ENCODE results near the gene MZT1. TPM values are rescaled to one million over a fixed set of nuclear protein-coding genes. Genes with fewer than 3 reads are reported as not detected.
A peak's percentile ranks its signal among the peaks of the same experiment; 100 is the strongest.

MZT1 gene
- total and polyA plus RNA-seq, 2 donors (not counting 3 experiments of a cell fraction or from before 2014, with no cell fraction given) = 6.3 to 19.4 TPM

DNA sequence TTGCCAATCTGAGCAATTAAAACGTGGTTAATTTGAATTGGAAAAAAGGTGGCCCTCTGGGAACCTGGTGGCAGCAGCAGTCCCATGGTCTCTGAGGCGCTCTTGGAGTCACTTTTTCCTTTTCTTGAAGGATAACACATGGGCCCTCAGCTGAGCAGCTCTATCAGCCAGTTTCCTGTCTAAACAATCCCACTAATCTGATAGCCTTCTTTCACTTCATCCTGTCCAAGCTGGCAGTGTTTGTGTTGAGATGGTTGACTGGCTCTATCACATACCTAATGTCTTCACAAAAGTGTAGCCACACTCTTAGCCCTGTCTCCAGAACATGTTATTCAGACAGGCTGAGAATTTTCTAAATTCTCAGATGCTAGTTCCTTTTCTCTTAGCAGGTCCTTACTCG is 10.7 kb downstream of the MZT1 start:
- Histone ChIP-seq H3K27ac (ENCODE audit: insufficient read depth, low read depth, low read length) (peak overlapping the region; percentile 37), H3K27me3 (ENCODE audit: control insufficient read depth in 2 of 2, insufficient read depth in 2 of 2, low read length in 2 of 2) (no peaks in the 10 kb centered on the region), H3K4me2 (ENCODE audit: insufficient read depth, low read length) (no peak overlapping the region), H3K79me2 (ENCODE audit: control insufficient read depth, insufficient read depth, low read length) (peaks cover 79% of the 10 kb centered on the region), H4K20me1 (replicated peaks; ENCODE audit: control insufficient read depth, extremely low read depth, insufficient read depth, low read length) (no peaks in the 10 kb centered on the region), H3K9me3 (replicated peaks; ENCODE audit: control insufficient read depth, insufficient read depth, low read length) (no peaks in the 10 kb centered on the region), H3K4me3 (replicated peaks in 1 of 3; ENCODE audit: insufficient read depth in 1 of 3, low read depth in 1 of 3, low read length in 3 of 3) (no peak overlapping the region), H3K9me1 (replicated peaks; ENCODE audit: control insufficient read depth, extremely low read depth, insufficient read depth, low read length) (no peaks in the 10 kb centered on the region), H2AFZ (ENCODE audit: low read depth, low read length) (no peak overlapping the region), H3K36me3 (ENCODE audit: control insufficient read depth in 2 of 2, extremely low read depth in 1 of 2, insufficient read depth in 2 of 2, low read length in 2 of 2) (peaks cover 4 to 7% of the 10 kb centered on the region in 2 experiments), H3K9ac (replicated peaks; ENCODE audit: extremely low read depth, insufficient read depth, low read length) (no peak overlapping the region), H3K4me1 (ENCODE audit: control insufficient read depth, extremely low read depth, insufficient read depth, low read length) (peaks cover 9% of the 10 kb centered on the region)
- BruUV-seq (replicated peaks) = no TSS peak
- intact Hi-C loops (cut with micrococcal nuclease) = no loop called here
- dilution Hi-C loops (cut with MboI; ENCODE audit: extremely low pct_ligation_motif_present, low sequenced_read_pairs) = no loop called here
- ChIA-PET CTCF (no interaction called here), POLR2A (interaction anchor here (0.6 kb wide), 1 partner anchor 818 kb away, joined by 3 read pairs; no protein-coding TSS in a partner anchor)
- TF ChIP-seq MYC (IDR thresholded peaks at IDR 0.05; ENCODE audit: low read depth, low read length) = no peak
- no peak for TF ChIP-seq JUN (IDR thresholded peaks at IDR 0.05; ENCODE audit: borderline replicate concordance, insufficient read depth, insufficient read length, low read depth)
- no peak for TF ChIP-seq POLR2AphosphoS5 (IDR thresholded peaks at IDR 0.05; ENCODE audit: insufficient read depth, low read depth, low read length)
- TF ChIP-seq FOS (IDR thresholded peaks at IDR 0.05; ENCODE audit: borderline replicate concordance, insufficient read depth, low read length) = no peak
- TF ChIP-seq EZH2 (IDR thresholded peaks at IDR 0.05; ENCODE audit: borderline replicate concordance, low read depth, low read length, severe bottlenecking) = no peak
- TF ChIP-seq, protein P1, sequence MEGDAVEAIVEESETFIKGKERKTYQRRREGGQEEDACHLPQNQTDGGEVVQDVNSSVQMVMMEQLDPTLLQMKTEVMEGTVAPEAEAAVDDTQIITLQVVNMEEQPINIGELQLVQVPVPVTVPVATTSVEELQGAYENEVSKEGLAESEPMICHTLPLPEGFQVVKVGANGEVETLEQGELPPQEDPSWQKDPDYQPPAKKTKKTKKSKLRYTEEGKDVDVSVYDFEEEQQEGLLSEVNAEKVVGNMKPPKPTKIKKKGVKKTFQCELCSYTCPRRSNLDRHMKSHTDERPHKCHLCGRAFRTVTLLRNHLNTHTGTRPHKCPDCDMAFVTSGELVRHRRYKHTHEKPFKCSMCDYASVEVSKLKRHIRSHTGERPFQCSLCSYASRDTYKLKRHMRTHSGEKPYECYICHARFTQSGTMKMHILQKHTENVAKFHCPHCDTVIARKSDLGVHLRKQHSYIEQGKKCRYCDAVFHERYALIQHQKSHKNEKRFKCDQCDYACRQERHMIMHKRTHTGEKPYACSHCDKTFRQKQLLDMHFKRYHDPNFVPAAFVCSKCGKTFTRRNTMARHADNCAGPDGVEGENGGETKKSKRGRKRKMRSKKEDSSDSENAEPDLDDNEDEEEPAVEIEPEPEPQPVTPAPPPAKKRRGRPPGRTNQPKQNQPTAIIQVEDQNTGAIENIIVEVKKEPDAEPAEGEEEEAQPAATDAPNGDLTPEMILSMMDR (IDR thresholded peaks at IDR 0.05; ENCODE audit: extremely low read depth in 1 of 2, insufficient read depth in 1 of 2, low read depth in 1 of 2, low read length in 2 of 2) = no peak
- TF ChIP-seq, protein P2, sequence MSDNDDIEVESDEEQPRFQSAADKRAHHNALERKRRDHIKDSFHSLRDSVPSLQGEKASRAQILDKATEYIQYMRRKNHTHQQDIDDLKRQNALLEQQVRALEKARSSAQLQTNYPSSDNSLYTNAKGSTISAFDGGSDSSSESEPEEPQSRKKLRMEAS (IDR thresholded peaks at IDR 0.05; ENCODE audit: insufficient read depth, insufficient read length) = no peak
- TF ChIP-seq GATA2 (IDR thresholded peaks at IDR 0.05; ENCODE audit: insufficient read depth, insufficient read length, low read depth, low read length) = no peak
- TF ChIP-seq POLR2A (IDR thresholded peaks at IDR 0.05; ENCODE audit: low read depth, low read length) = no peak
- FAIRE-seq (peak; percentile 82), DNase-seq (ENCODE audit: low read depth, low spot score) (peak; percentile 84)

All from endothelial cell of umbilical vein (primary cell).